Loucy (cell line): ENCODE measurements around the gene TNC.

Source experiments
- EZH2phosphoT487 ChIP-seq: fragments of 200-600 bp; IDR thresholded peaks from 2 replicates; pipeline ENCODE4 v1.6.1; 2018; ENCODE audit warnings: antibody characterized with exemption, mild to moderate bottlenecking, moderate library complexity, borderline replicate concordance
- TF ChIP-seq, protein P1 (sequence below): fragments of 200-600 bp; sonication (generic); conservative IDR thresholded peaks from 2 replicates; pipeline ENCODE4 v1.5.1; 2014; ENCODE audit warnings: mild to moderate bottlenecking, antibody characterized with exemption, low read length

DNA sequence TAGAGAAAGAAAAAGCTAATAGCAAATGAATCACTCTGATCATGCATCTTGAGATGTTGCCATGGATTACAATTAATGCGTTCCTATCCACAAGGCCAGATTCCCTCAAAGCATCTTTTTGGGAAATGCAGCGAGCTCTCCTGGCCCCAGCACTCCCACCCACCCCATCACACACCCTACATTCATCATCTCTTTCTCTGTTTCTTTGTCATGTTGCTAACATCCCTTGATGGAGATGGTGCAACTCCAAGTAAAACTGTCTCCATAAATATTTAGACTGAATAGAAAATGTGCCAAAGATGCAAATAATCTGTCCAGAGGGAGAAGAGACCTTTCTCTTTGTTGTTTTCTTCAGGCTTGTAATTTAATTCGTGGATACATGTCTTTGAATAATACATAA is 30.8 kb upstream of the TNC start:
- TF ChIP-seq, protein P1, sequence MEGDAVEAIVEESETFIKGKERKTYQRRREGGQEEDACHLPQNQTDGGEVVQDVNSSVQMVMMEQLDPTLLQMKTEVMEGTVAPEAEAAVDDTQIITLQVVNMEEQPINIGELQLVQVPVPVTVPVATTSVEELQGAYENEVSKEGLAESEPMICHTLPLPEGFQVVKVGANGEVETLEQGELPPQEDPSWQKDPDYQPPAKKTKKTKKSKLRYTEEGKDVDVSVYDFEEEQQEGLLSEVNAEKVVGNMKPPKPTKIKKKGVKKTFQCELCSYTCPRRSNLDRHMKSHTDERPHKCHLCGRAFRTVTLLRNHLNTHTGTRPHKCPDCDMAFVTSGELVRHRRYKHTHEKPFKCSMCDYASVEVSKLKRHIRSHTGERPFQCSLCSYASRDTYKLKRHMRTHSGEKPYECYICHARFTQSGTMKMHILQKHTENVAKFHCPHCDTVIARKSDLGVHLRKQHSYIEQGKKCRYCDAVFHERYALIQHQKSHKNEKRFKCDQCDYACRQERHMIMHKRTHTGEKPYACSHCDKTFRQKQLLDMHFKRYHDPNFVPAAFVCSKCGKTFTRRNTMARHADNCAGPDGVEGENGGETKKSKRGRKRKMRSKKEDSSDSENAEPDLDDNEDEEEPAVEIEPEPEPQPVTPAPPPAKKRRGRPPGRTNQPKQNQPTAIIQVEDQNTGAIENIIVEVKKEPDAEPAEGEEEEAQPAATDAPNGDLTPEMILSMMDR, result no peak
- no peak for TF ChIP-seq EZH2phosphoT487
